Kidney (tissue), 14 donors: ENCODE results near the gene EPAS1. TPM values are rescaled to one million over a fixed set of nuclear protein-coding genes. Genes with fewer than 3 reads are reported as not detected.

Source experiments
- DNase-seq, 5 donors: peaks; one replicate each; pipeline ENCODE4 v3.0.0-alpha.2; 2013 to 2020
- FAIRE-seq: peaks from 2 replicates; lab custom pipeline; 2012; peaks lifted over from hg19 to GRCh38; lab: Jason Lieb, UNC
- H3K27ac ChIP-seq, 2 donors: one replicate each; pipeline ENCODE4 v1.7.0; 2013; ENCODE audit warnings: low read depth in 2 of 2, low read length in 2 of 2, inconsistent platforms in 1 of 2
- H3K27me3 ChIP-seq: one replicate; pipeline ENCODE4 v1.7.1; 2013; ENCODE audit warnings: low read length, inconsistent platforms; ENCODE audit not compliant: control insufficient read depth, insufficient read depth
- H3K36me3 ChIP-seq, 3 donors: one replicate each; pipeline versions ENCODE4 v1.7.0 to v1.7.1; 2013; ENCODE audit warnings: low read length in 3 of 3, control low read depth in 1 of 3, inconsistent platforms in 1 of 3; ENCODE audit not compliant: insufficient read depth in 3 of 3, control insufficient read depth in 2 of 3
- H3K4me1 ChIP-seq, 3 donors: one replicate each; pipeline versions ENCODE4 v1.7.0 to v1.7.1; 2013; ENCODE audit warnings: low read length in 3 of 3, inconsistent platforms in 1 of 3, low read depth in 1 of 3; ENCODE audit not compliant: control insufficient read depth in 2 of 3, insufficient read depth in 2 of 3
- H3K4me3 ChIP-seq, 3 donors: one replicate each; pipeline versions ENCODE4 v1.7.0 to v1.8.1; 2013; ENCODE audit warnings: low read length in 3 of 3, control low read depth in 1 of 3, inconsistent platforms in 1 of 3
- H3K9ac ChIP-seq, 3 donors: one replicate each; pipeline versions ENCODE4 v1.7.0 to v1.7.1; 2013; ENCODE audit warnings: low read length in 3 of 3, control low read depth in 1 of 3, inconsistent platforms in 1 of 3
- H3K9me3 ChIP-seq, 3 donors: one replicate each; pipeline versions ENCODE4 v1.7.0 to v1.7.1; 2013; ENCODE audit warnings: low read length in 3 of 3, control low read depth in 1 of 3, inconsistent platforms in 1 of 3; ENCODE audit not compliant: control insufficient read depth in 2 of 3, insufficient read depth in 1 of 3
- intact Hi-C: fragments of 100-400 bp; cut with DNase I; formaldehyde crosslinking; loops from one replicate; pipeline ENCODE4 v1.11.1; 2022
- polyA plus RNA-seq: library from polyadenylated mRNA; stranded (reverse); fragments of 350-450 nt; fragmentation: Illumina TruSeq; extraction: RNeasy Lipid Tissue Mini Kit (QIAGEN cat#74804); gene quantifications from one replicate; pipeline ENCODE4 v1.2.3, GENCODE V29; 2014; ENCODE audit warnings: low read depth, low replicate concordance; ENCODE audit not compliant: insufficient read depth
- total RNA-seq: library from RNA; stranded (reverse); fragmentation: NEBNext Ultra II Directional; extraction: Animal tissue kit (Norgen Biotek cat#: 25700); gene quantifications from one replicate; pipeline ENCODE4 v1.2.1, GENCODE V29; 2021
- TF ChIP-seq, protein P1 (sequence below): IDR thresholded peaks from 3 replicates; pipeline ENCODE4 v1.5.1; 2012; ENCODE audit warnings: mild to moderate bottlenecking, moderate library complexity, borderline replicate concordance; ENCODE audit not compliant: insufficient read depth; ENCODE audit errors: extremely low read depth
- donor health status: control.
- donor health status: control.
- donor health status: control.
- donor health status: control.
- donor health status: control.
- donor health status: DM: yes; HTN: yes; CAD: no.
- donor health status: Normal renal cell carcinoma (clear cell type).

Gene EPAS1
- total and polyA plus RNA-seq, 2 donors from 2014 or later: 142 to 398 TPM

- FAIRE-seq: no peak
- H3K36me3 ChIP-seq: peaks cover 0 to 75% (median 40%) of the 10 kb centered on the region in 3 donors
- DNase-seq: no peak
- intact Hi-C loops: no loop called here
- no peak overlapping the region for H3K4me3 ChIP-seq
- no peak overlapping the region for H3K9ac ChIP-seq
- no peaks in the 10 kb centered on the region for H3K4me1 ChIP-seq
- H3K27ac ChIP-seq: no peak overlapping the region
- TF ChIP-seq, protein P1, sequence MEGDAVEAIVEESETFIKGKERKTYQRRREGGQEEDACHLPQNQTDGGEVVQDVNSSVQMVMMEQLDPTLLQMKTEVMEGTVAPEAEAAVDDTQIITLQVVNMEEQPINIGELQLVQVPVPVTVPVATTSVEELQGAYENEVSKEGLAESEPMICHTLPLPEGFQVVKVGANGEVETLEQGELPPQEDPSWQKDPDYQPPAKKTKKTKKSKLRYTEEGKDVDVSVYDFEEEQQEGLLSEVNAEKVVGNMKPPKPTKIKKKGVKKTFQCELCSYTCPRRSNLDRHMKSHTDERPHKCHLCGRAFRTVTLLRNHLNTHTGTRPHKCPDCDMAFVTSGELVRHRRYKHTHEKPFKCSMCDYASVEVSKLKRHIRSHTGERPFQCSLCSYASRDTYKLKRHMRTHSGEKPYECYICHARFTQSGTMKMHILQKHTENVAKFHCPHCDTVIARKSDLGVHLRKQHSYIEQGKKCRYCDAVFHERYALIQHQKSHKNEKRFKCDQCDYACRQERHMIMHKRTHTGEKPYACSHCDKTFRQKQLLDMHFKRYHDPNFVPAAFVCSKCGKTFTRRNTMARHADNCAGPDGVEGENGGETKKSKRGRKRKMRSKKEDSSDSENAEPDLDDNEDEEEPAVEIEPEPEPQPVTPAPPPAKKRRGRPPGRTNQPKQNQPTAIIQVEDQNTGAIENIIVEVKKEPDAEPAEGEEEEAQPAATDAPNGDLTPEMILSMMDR: no peak
- no peaks in the 10 kb centered on the region for H3K9me3 ChIP-seq
- no peaks in the 10 kb centered on the region for H3K27me3 ChIP-seq
Observed at GRCh38 chr2:46381263-46381849, 84.1 kb downstream of the EPAS1 start.

GRCh38 chr2:46381871-46382270 is 84.7 kb downstream of the EPAS1 start:
- TF ChIP-seq, protein P1: no peak
- Histone ChIP-seq H3K9me3 (no peaks in the 10 kb centered on the region), H3K27me3 (no peaks in the 10 kb centered on the region), H3K27ac (no peak overlapping the region), H3K4me3 (no peak overlapping the region), H3K9ac (no peak overlapping the region), H3K36me3 (peaks cover 0 to 75% (median 38%) of the 10 kb centered on the region in 3 donors), H3K4me1 (no peaks in the 10 kb centered on the region)
- no peak for DNase-seq
- intact Hi-C loops: no loop called here
- no peak for FAIRE-seq

GRCh38 chr2:46382331-46383112 is 85.3 kb downstream of the EPAS1 start:
- Histone ChIP-seq H3K4me1 (no peaks in the 10 kb centered on the region), H3K27ac (no peak overlapping the region), H3K9ac (no peak overlapping the region), H3K27me3 (no peaks in the 10 kb centered on the region), H3K4me3 (no peak overlapping the region), H3K36me3 (peaks cover 0 to 72% (median 40%) of the 10 kb centered on the region in 3 donors), H3K9me3 (no peaks in the 10 kb centered on the region)
- intact Hi-C loops: no loop called here
- TF ChIP-seq, protein P1: no peak
- FAIRE-seq (no peak), DNase-seq (no peak)
